Progenitor cell of endocrine pancreas (in vitro differentiated cells): Measurements from ENCODE around the gene PFKP. TPM values are rescaled to one million over a fixed set of nuclear protein-coding genes. Genes with fewer than 3 reads are reported as not detected.

Experiments used
- DNase-seq: peaks from one replicate; pipeline ENCODE4 v3.0.0; 2021; ENCODE audit warnings: low spot score; ENCODE audit not compliant: unreplicated experiment
- H3K27ac Mint-ChIP-seq: 2 replicates; pipeline ENCODE4 v1.8.0; 2021; ENCODE audit warnings: mild to moderate bottlenecking, moderate library complexity, mixed read lengths
- H3K27me3 Mint-ChIP-seq: 2 replicates; pipeline ENCODE4 v1.8.0; 2021; ENCODE audit warnings: mixed read lengths
- H3K36me3 Mint-ChIP-seq: 2 replicates; pipeline ENCODE4 v1.8.0; 2022; ENCODE audit warnings: mixed read lengths; ENCODE audit not compliant: insufficient read depth
- H3K4me1 Mint-ChIP-seq: 2 replicates; pipeline ENCODE4 v1.8.0; 2021; ENCODE audit warnings: low read depth, mixed read lengths
- H3K4me3 Mint-ChIP-seq: 2 replicates; pipeline ENCODE4 v1.8.0; 2021; ENCODE audit warnings: low read depth, mild to moderate bottlenecking, moderate library complexity, mixed read lengths
- H3K9me3 Mint-ChIP-seq: 2 replicates; pipeline ENCODE4 v1.8.0; 2021; ENCODE audit warnings: low read depth, mixed read lengths
- CTCF ChIP-seq: fragments of 200-600 bp; sonication (generic); IDR thresholded peaks from one replicate; pipeline ENCODE4 v1.5.0; 2021; ENCODE audit warnings: antibody characterized with exemption, mild to moderate bottlenecking; ENCODE audit not compliant: unreplicated experiment
- total RNA-seq: library from RNA; stranded (reverse); gene quantifications from 2 replicates; pipeline ENCODE4 v1.2.1, GENCODE V29; 2021

The PFKP gene
- total RNA-seq, 1 donor from 2014 or later, result 4.8 TPM

DNA sequence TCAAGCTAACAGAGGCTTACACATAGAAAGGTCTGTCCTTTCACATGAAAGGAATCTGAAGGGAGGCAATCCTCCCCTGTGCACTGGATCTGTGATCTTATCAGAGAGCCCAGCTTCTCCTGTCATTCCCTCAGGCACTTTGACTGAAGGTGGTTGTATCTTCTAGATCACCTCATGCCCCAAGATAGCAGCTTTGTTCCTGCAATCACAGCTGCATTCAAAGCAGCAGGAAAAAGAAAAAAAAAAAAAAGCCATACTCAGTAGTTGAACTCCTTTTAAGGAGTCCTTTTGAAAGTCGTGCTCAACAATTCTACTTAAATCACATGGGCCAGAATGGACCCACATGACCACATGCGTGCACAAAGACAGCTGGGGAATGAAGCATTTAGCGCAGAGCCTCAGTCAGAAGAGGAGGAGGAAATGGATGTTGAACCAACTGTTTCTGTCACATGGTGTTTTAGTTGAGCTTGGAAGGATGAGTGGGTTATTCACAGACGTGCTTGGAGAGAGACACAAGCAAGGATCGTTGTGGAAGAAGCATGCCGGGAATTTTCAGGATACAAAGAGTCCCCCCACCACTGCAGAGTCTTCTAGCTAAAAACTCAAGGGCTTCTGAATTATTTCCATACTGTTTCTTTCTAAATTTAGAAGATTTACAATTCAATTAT lies 13.0 kb upstream of the PFKP start:
- no peak overlapping the region for H3K4me3 Mint-ChIP-seq
- H3K4me1 Mint-ChIP-seq, result no peaks in the 10 kb centered on the region
- TF ChIP-seq CTCF, result no peak
- no peaks in the 10 kb centered on the region for H3K36me3 Mint-ChIP-seq
- peaks cover 31% of the 10 kb centered on the region for H3K27me3 Mint-ChIP-seq
- no peak for DNase-seq
- H3K9me3 Mint-ChIP-seq, result no peaks in the 10 kb centered on the region
- H3K27ac Mint-ChIP-seq, result no peak overlapping the region

- H3K4me3 Mint-ChIP-seq, result no peak overlapping the region
- no peak for TF ChIP-seq CTCF
- no peak for DNase-seq
- H3K27me3 Mint-ChIP-seq, result peaks cover 34% of the 10 kb centered on the region
- no peaks in the 10 kb centered on the region for H3K4me1 Mint-ChIP-seq
- no peaks in the 10 kb centered on the region for H3K36me3 Mint-ChIP-seq
- no peak overlapping the region for H3K27ac Mint-ChIP-seq
- H3K9me3 Mint-ChIP-seq, result no peaks in the 10 kb centered on the region
These were observed 12.5 kb upstream of the PFKP start for GRCh38 chr10:3054851-3055199.

GRCh38 chr10:3056280-3057037 lies 10.9 kb upstream of the PFKP start:
- DNase-seq, result no peak
- Mint-ChIP-seq H3K27me3 (peaks cover 38% of the 10 kb centered on the region), H3K4me1 (no peaks in the 10 kb centered on the region), H3K9me3 (no peaks in the 10 kb centered on the region), H3K27ac (no peak overlapping the region), H3K36me3 (no peaks in the 10 kb centered on the region), H3K4me3 (no peak overlapping the region)
- TF ChIP-seq CTCF, result no peak

DNA sequence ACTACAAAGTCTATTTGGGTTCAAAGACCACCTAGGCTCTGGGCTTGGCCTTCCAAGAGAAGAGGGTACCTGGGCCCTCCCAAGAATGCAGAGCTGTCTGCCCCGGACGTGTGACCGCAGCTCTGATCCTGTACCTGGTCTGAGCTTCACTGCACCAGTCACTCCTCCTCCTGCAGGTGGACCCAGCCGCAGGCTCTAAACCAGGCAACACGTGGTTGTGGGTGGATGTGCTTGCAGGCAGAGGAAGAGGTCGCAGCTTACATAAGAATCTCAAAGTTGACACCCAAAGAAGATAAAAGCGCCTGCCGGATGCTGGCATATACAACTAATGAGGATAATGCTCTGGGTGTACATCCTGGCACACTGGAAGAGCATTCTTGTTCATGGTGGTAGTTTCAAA lies 9.4 kb upstream of the PFKP start:
- no peak for TF ChIP-seq CTCF
- no peak overlapping the region for H3K4me3 Mint-ChIP-seq
- DNase-seq, result no peak

GRCh38 chr10:3059974-3060373 lies 7.4 kb upstream of the PFKP start:
- no peak overlapping the region for H3K4me3 Mint-ChIP-seq

More for the DNA sequence above, 9.4 kb upstream of the PFKP start:
- Mint-ChIP-seq H3K9me3 (no peaks in the 10 kb centered on the region), H3K27ac (no peak overlapping the region), H3K27me3 (peaks cover 38% of the 10 kb centered on the region), H3K4me1 (no peaks in the 10 kb centered on the region), H3K36me3 (no peaks in the 10 kb centered on the region)

More at GRCh38 chr10:3059974-3060373, 7.4 kb upstream of the PFKP start:
- Mint-ChIP-seq H3K27ac (no peak overlapping the region), H3K4me1 (no peaks in the 10 kb centered on the region), H3K9me3 (no peaks in the 10 kb centered on the region), H3K27me3 (peaks cover 48% of the 10 kb centered on the region), H3K36me3 (no peaks in the 10 kb centered on the region)
- no peak for TF ChIP-seq CTCF
- DNase-seq, result no peak
